ENCODE measurements around the gene MAGI2. TPM values are rescaled to one million over a fixed set of nuclear protein-coding genes. Genes with fewer than 3 reads are reported as not detected.

MAGI2 gene
- total RNA-seq, 1 experiment from 2014 or later = 0.34 TPM

GRCh38 chr7:78022165-78022564 lies 1431.3 kb downstream of the MAGI2 start:
- ChIA-PET POLR2A (ENCODE audit: low non-redundant PET) (no interaction called here), CTCF (no interaction called here)
- peaks cover 13% of the 10 kb centered on the region for H3K4me1 ChIP-seq (ENCODE audit: insufficient read depth, low read length, poor library complexity, severe bottlenecking)
- H3K36me3 ChIP-seq (ENCODE audit: insufficient read depth, low read length, poor library complexity, severe bottlenecking) = no peaks in the 10 kb centered on the region
- intact Hi-C loops (cut with micrococcal nuclease; ENCODE audit: unreplicated experiment) = loop anchor here (5.0 to 10.0 kb wide), 4 partner anchors 110 to 903 kb away; no protein-coding TSS in a partner anchor
- DNase-seq (ENCODE audit: low spot score) = no peak
- no peaks in the 10 kb centered on the region for H3K27me3 ChIP-seq (replicated peaks; ENCODE audit: insufficient read depth, low read depth, low read length, poor library complexity)
- no peaks in the 10 kb centered on the region for H3K9me3 ChIP-seq (ENCODE audit: low read depth, low read length, poor library complexity, severe bottlenecking)
- no TSS peak for BruUV-seq (replicated peaks)
- no peak overlapping the region for H3K27ac ChIP-seq (ENCODE audit: low read depth, low read length, poor library complexity, severe bottlenecking)
- H3K4me3 ChIP-seq (ENCODE audit: low read depth, low read length, poor library complexity, severe bottlenecking) = no peak overlapping the region
- TF ChIP-seq EZH2 (IDR thresholded peaks at IDR 0.05; ENCODE audit: borderline replicate concordance, low read depth, low read length, poor library complexity, severe bottlenecking) (no peak), CTCF (conservative IDR thresholded peaks at IDR 0.05; ENCODE audit: low read depth, low read length) (no peak)

- intact Hi-C loops (cut with micrococcal nuclease; ENCODE audit: unreplicated experiment) = loop anchor here (2.0 to 10.0 kb wide), 6 partner anchors 80 to 904 kb away; no protein-coding TSS in a partner anchor
- Histone ChIP-seq H3K4me1 (ENCODE audit: insufficient read depth, low read length, poor library complexity, severe bottlenecking) (peaks cover 13% of the 10 kb centered on the region), H3K27me3 (replicated peaks; ENCODE audit: insufficient read depth, low read depth, low read length, poor library complexity) (no peaks in the 10 kb centered on the region), H3K4me3 (ENCODE audit: low read depth, low read length, poor library complexity, severe bottlenecking) (no peak overlapping the region), H3K36me3 (ENCODE audit: insufficient read depth, low read length, poor library complexity, severe bottlenecking) (no peaks in the 10 kb centered on the region), H3K9me3 (ENCODE audit: low read depth, low read length, poor library complexity, severe bottlenecking) (no peaks in the 10 kb centered on the region), H3K27ac (ENCODE audit: low read depth, low read length, poor library complexity, severe bottlenecking) (no peak overlapping the region)
- DNase-seq (ENCODE audit: low spot score) = peak; percentile 12
- ChIA-PET CTCF (interaction anchor here (0.5 to 1.6 kb wide), 6 partner anchors 10 to 516 kb away, joined by 3 to 10 read pairs (median 4); no protein-coding TSS in a partner anchor), POLR2A (ENCODE audit: low non-redundant PET) (no interaction called here)
- no TSS peak for BruUV-seq (replicated peaks)
- no peak for TF ChIP-seq CTCF (conservative IDR thresholded peaks at IDR 0.05; ENCODE audit: low read depth, low read length)
- TF ChIP-seq EZH2 (IDR thresholded peaks at IDR 0.05; ENCODE audit: borderline replicate concordance, low read depth, low read length, poor library complexity, severe bottlenecking) = no peak
These were observed 1432.6 kb downstream of the MAGI2 start for GRCh38 chr7:78020874-78021249.

- intact Hi-C loops (cut with micrococcal nuclease; ENCODE audit: unreplicated experiment) = loop anchor here (2.0 to 10.0 kb wide), 6 partner anchors 80 to 904 kb away; no protein-coding TSS in a partner anchor
- H3K27ac ChIP-seq (ENCODE audit: low read depth, low read length, poor library complexity, severe bottlenecking) = peak overlapping the region; percentile 3
- BruUV-seq (replicated peaks) = no TSS peak
These were observed 1433.2 kb downstream of the MAGI2 start for GRCh38 chr7:78020136-78020873.

More at GRCh38 chr7:78020136-78020873, 1433.2 kb downstream of the MAGI2 start:
- TF ChIP-seq EZH2 (IDR thresholded peaks at IDR 0.05; ENCODE audit: borderline replicate concordance, low read depth, low read length, poor library complexity, severe bottlenecking) = no peak
- peak; percentile 85 for TF ChIP-seq CTCF (conservative IDR thresholded peaks at IDR 0.05; ENCODE audit: low read depth, low read length)
- ChIA-PET CTCF (interaction anchor here (0.5 to 1.6 kb wide), 9 partner anchors 11 to 516 kb away, joined by 3 to 10 read pairs (median 3); no protein-coding TSS in a partner anchor), POLR2A (ENCODE audit: low non-redundant PET) (no interaction called here)
- no peaks in the 10 kb centered on the region for H3K9me3 ChIP-seq (ENCODE audit: low read depth, low read length, poor library complexity, severe bottlenecking)
- H3K4me3 ChIP-seq (ENCODE audit: low read depth, low read length, poor library complexity, severe bottlenecking) = peak overlapping the region; percentile 54
- H3K36me3 ChIP-seq (ENCODE audit: insufficient read depth, low read length, poor library complexity, severe bottlenecking) = no peaks in the 10 kb centered on the region
- no peaks in the 10 kb centered on the region for H3K27me3 ChIP-seq (replicated peaks; ENCODE audit: insufficient read depth, low read depth, low read length, poor library complexity)
- DNase-seq (ENCODE audit: low spot score) = peak; percentile 86
- H3K4me1 ChIP-seq (ENCODE audit: insufficient read depth, low read length, poor library complexity, severe bottlenecking) = peaks cover 13% of the 10 kb centered on the region

All from A673 (cell line).